K562 (cell line): ENCODE measurements around the gene ERF. TPM values are rescaled to one million over a fixed set of nuclear protein-coding genes. Genes with fewer than 3 reads are reported as not detected.

ENCODE experiments used
- BCL6 ChIP-seq: fragments of 250-450 bp; sonication (Bioruptor Pico); IDR thresholded peaks from 2 replicates; pipeline ENCODE4 v1.4.0; 2020
- E2F6 ChIP-seq, 2 experiments: IDR thresholded peaks; 2 replicates each; pipeline ENCODE4 v1.6.1; 2011; ENCODE audit warnings: borderline replicate concordance in 1 of 2, control low read depth in 1 of 2, low read depth in 1 of 2, low read length in 1 of 2, mild to moderate bottlenecking in 1 of 2, mixed read lengths in 1 of 2, moderate library complexity in 1 of 2; ENCODE audit not compliant: insufficient read depth in 1 of 2, insufficient read length in 1 of 2, poor library complexity in 1 of 2, severe bottlenecking in 1 of 2; ENCODE audit errors: extremely low read depth in 1 of 2
- KDM5B ChIP-seq: fragments of 200-600 bp; sonication (generic); IDR thresholded peaks from 2 replicates; pipeline ENCODE4 v1.6.1; 2012; ENCODE audit warnings: low read depth, mild to moderate bottlenecking, moderate library complexity, low read length, control low read depth, inconsistent platforms; ENCODE audit not compliant: insufficient replicate concordance
- LARP7 ChIP-seq: fragments of 450-650 bp; IDR thresholded peaks from 2 replicates; pipeline ENCODE4 v1.6.1; 2016
- MEF2A ChIP-seq: IDR thresholded peaks from 2 replicates; pipeline ENCODE4 v1.6.1; 2011; ENCODE audit warnings: low read depth, mild to moderate bottlenecking, low read length, moderate library complexity; ENCODE audit not compliant: control insufficient read depth
- MTA2 ChIP-seq: fragments of 450-650 bp; IDR thresholded peaks from 2 replicates; pipeline ENCODE4 v1.6.1; 2016; ENCODE audit warnings: low read depth
- RBFOX2 ChIP-seq: fragments of 200-400 bp; formaldehyde crosslinking; IDR thresholded peaks from 2 replicates; pipeline ENCODE4 v1.6.1; 2017; ENCODE audit warnings: low read depth, mild to moderate bottlenecking, low read length, moderate library complexity
- SP2 ChIP-seq: IDR thresholded peaks from 2 replicates; pipeline ENCODE4 v1.6.1; 2011; ENCODE audit warnings: mild to moderate bottlenecking, low read depth, low read length, moderate library complexity; ENCODE audit not compliant: poor library complexity, severe bottlenecking; ENCODE audit errors: extremely low read depth
- SPI1 ChIP-seq: IDR thresholded peaks from 2 replicates; pipeline ENCODE4 v1.6.1; 2011; ENCODE audit warnings: low read depth, low read length, control low read depth, borderline replicate concordance
- TAF7 ChIP-seq: fragments of 450-650 bp; IDR thresholded peaks from 2 replicates; pipeline ENCODE4 v1.6.1; 2016; ENCODE audit warnings: missing genetic modification characterization, missing compliant biosample characterization
- XRCC5 ChIP-seq: fragments of 200-400 bp; formaldehyde crosslinking; IDR thresholded peaks from 2 replicates; pipeline ENCODE4 v1.6.1; 2017; ENCODE audit warnings: low read depth, mild to moderate bottlenecking, low read length
- ZKSCAN1 ChIP-seq: fragments of 150-350 bp; IDR thresholded peaks from 2 replicates; pipeline ENCODE4 v1.6.1; 2016; ENCODE audit warnings: low read depth, low read length
- ZNF639 ChIP-seq, 2 experiments: fragments of 200-800 bp in 1 of 2; sonication (Bioruptor generic) in 1 of 2; sonication (generic) in 1 of 2; formaldehyde crosslinking in 1 of 2; IDR thresholded peaks in 1 of 2; conservative IDR thresholded peaks in 1 of 2; 2 replicates each; pipeline versions ENCODE4 v1.5.0 to v1.6.1; 2016 to 2020; ENCODE audit warnings: missing compliant biosample characterization in 1 of 2, missing genetic modification characterization in 1 of 2, missing genetic modification reagents in 1 of 2
- ZNF695 ChIP-seq: fragments of 450-650 bp; formaldehyde crosslinking; IDR thresholded peaks from 2 replicates; pipeline ENCODE4 v1.4.0; 2020; ENCODE audit warnings: mild to moderate bottlenecking, moderate library complexity
- polyA plus RNA-seq, 8 experiments: library from polyadenylated mRNA; depleted of rRNA in 4 of 8; stranded (reverse) in 5 of 8; unstranded in 3 of 8; fragments of >200 nt; fragmentation: Nextera tagmentation in 2 of 8; fragmentation: Illumina TruSeq in 1 of 8; extraction: Ambion mirVana in 2 of 8; extraction: Trizol in 1 of 8; gene quantifications; 2 replicates each; pipeline versions ENCODE4 v1.2.1 to v1.2.3, GENCODE V29; 2011 to 2014; ENCODE audit warnings: inconsistent platforms in 1 of 8, missing spikeins in 1 of 8
- total RNA-seq, 7 experiments: library from RNA; depleted of rRNA in 6 of 7; stranded (reverse); fragments of >200 nt in 6 of 7; fragmentation: Illumina TruSeq in 2 of 7; extraction: Trizol in 2 of 7; gene quantifications; 2 replicates each; pipeline versions ENCODE4 v1.2.1 to v1.2.3, GENCODE V29; 2011 to 2021; ENCODE audit warnings: low replicate concordance in 1 of 7
- TF ChIP-seq, protein P1 (sequence below): fragments of 250-450 bp; sonication (Bioruptor Pico); IDR thresholded peaks from 2 replicates; pipeline ENCODE4 v1.8.0; 2021; ENCODE audit warnings: moderate library complexity, mild to moderate bottlenecking, inconsistent platforms
- TF ChIP-seq, protein P2 (sequence below): sonication (generic); formaldehyde crosslinking; IDR thresholded peaks from 2 replicates; pipeline ENCODE4 v1.9.0; 2022; ENCODE audit warnings: mild to moderate bottlenecking, missing genetic modification reagents
- TF ChIP-seq, protein P3 (sequence below): fragments of 200-800 bp; sonication (Bioruptor generic); IDR thresholded peaks from 2 replicates; pipeline ENCODE4 v1.6.1; 2017; ENCODE audit warnings: missing genetic modification characterization, missing compliant biosample characterization
- TF ChIP-seq, protein P4 (sequence below): fragments of 450-650 bp; IDR thresholded peaks from 2 replicates; pipeline ENCODE4 v1.6.1; 2017; ENCODE audit warnings: antibody characterized with exemption

Gene ERF
- total and polyA plus RNA-seq, 9 of the 15 experiments (the other 6 are each of a cell fraction or from before 2014, with no cell fraction given): 0.03 to 75.4 (median 27.0) TPM

- TF ChIP-seq, protein P1, sequence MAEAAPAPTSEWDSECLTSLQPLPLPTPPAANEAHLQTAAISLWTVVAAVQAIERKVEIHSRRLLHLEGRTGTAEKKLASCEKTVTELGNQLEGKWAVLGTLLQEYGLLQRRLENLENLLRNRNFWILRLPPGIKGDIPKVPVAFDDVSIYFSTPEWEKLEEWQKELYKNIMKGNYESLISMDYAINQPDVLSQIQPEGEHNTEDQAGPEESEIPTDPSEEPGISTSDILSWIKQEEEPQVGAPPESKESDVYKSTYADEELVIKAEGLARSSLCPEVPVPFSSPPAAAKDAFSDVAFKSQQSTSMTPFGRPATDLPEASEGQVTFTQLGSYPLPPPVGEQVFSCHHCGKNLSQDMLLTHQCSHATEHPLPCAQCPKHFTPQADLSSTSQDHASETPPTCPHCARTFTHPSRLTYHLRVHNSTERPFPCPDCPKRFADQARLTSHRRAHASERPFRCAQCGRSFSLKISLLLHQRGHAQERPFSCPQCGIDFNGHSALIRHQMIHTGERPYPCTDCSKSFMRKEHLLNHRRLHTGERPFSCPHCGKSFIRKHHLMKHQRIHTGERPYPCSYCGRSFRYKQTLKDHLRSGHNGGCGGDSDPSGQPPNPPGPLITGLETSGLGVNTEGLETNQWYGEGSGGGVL (CRISPR knock-in tag): no peak
- TF ChIP-seq ZKSCAN1 (peak; percentile 8; the same call in 1 of the 2 replicates), SPI1 (peak; percentile 74; the same call in 1 of the 2 replicates), LARP7 (no peak), SP2 (no peak), XRCC5 (0 out of 2 replicates have a peak, but pooled peaks have one; percentile 27), ZNF695 (no peak), TAF7 (tag) (no peak; the same call in 1 of the 2 replicates), RBFOX2 (peak; percentile 91), MEF2A (no peak), ZNF639 (CRISPR knock-in tag; conservative IDR thresholded peaks at IDR 0.05 in 1 of 2, IDR thresholded peaks at IDR 0.05 in 1 of 2) (peak in 1 of 2 experiments; percentile 82; a peak in 2 of 4 replicates), MTA2 (no peak), E2F6 (IDR thresholded peaks at IDR 0.05; ENCODE audit: borderline replicate concordance in 1 of 2, extremely low read depth in 1 of 2, insufficient read depth in 1 of 2, insufficient read length in 1 of 2, low read depth in 1 of 2, low read length in 1 of 2, poor library complexity in 1 of 2, severe bottlenecking in 1 of 2) (peak in 1 of 2 experiments; percentile 61), BCL6 (CRISPR knock-in tag) (no peak), KDM5B (peak; percentile 60)
- TF ChIP-seq, protein P2, sequence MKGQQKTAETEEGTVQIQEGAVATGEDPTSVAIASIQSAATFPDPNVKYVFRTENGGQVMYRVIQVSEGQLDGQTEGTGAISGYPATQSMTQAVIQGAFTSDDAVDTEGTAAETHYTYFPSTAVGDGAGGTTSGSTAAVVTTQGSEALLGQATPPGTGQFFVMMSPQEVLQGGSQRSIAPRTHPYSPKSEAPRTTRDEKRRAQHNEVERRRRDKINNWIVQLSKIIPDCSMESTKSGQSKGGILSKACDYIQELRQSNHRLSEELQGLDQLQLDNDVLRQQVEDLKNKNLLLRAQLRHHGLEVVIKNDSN: peak; percentile 90
- TF ChIP-seq, protein P3, sequence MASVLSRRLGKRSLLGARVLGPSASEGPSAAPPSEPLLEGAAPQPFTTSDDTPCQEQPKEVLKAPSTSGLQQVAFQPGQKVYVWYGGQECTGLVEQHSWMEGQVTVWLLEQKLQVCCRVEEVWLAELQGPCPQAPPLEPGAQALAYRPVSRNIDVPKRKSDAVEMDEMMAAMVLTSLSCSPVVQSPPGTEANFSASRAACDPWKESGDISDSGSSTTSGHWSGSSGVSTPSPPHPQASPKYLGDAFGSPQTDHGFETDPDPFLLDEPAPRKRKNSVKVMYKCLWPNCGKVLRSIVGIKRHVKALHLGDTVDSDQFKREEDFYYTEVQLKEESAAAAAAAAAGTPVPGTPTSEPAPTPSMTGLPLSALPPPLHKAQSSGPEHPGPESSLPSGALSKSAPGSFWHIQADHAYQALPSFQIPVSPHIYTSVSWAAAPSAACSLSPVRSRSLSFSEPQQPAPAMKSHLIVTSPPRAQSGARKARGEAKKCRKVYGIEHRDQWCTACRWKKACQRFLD (CRISPR knock-in tag): peak; percentile 95
- TF ChIP-seq, protein P4, sequence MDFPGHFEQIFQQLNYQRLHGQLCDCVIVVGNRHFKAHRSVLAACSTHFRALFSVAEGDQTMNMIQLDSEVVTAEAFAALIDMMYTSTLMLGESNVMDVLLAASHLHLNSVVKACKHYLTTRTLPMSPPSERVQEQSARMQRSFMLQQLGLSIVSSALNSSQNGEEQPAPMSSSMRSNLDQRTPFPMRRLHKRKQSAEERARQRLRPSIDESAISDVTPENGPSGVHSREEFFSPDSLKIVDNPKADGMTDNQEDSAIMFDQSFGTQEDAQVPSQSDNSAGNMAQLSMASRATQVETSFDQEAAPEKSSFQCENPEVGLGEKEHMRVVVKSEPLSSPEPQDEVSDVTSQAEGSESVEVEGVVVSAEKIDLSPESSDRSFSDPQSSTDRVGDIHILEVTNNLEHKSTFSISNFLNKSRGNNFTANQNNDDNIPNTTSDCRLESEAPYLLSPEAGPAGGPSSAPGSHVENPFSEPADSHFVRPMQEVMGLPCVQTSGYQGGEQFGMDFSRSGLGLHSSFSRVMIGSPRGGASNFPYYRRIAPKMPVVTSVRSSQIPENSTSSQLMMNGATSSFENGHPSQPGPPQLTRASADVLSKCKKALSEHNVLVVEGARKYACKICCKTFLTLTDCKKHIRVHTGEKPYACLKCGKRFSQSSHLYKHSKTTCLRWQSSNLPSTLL: peak; percentile 95
Measured at GRCh38 chr19:42268142-42268703, 13.3 kb upstream of the ERF start (continued).
